Naive thymus-derived CD8-positive, alpha-beta T cell (primary cell): ENCODE measurements around the gene ANXA2. TPM values are rescaled to one million over a fixed set of nuclear protein-coding genes. Genes with fewer than 3 reads are reported as not detected.
A peak's percentile ranks its signal among the peaks of the same experiment; 100 is the strongest.
"Not testable (repeated sequence)": the region's sequence is repeated elsewhere in the genome, so short reads cannot be mapped to it uniquely, and the experiment has no call there.

Experiments used
- ATAC-seq, 2 donors: fragments of 150-1000 bp; cut with Tn5 transposase in 1 of 2; sonication (Bioruptor Pico), chemical (Tn5 transposase) in 1 of 2; 1 replicate in 1 of 2; 2 replicates in 1 of 2; pipeline ENCODE4 v1.10.0; 2021; ENCODE audit warnings: mild to moderate bottlenecking in 2 of 2, moderate library complexity in 2 of 2
- POLR2A ChIA-PET: fragments of 350-600 bp; sonication (Branson Sonifier 250); formaldehyde crosslinking; loops from one replicate; lab custom pipeline; 2021; ENCODE audit warnings: antibody characterized with exemption; lab: Charles Lee
- DNase-seq, 10 donors: peaks; one replicate each; pipeline versions ENCODE4 v3.0.0 to v3.0.0-alpha.2; 2020 to 2022
- H3K27ac Mint-ChIP-seq, 10 donors: one replicate each; pipeline ENCODE4 v1.8.0; 2020 to 2022; ENCODE audit warnings: mild to moderate bottlenecking in 10 of 10, mixed read lengths in 10 of 10, moderate library complexity in 4 of 10, inconsistent platforms in 1 of 10
- H3K27me3 Mint-ChIP-seq, 5 donors: one replicate each; pipeline ENCODE4 v1.8.0; 2021 to 2022; ENCODE audit warnings: mixed read lengths in 5 of 5
- H3K36me3 Mint-ChIP-seq, 3 donors: one replicate each; pipeline ENCODE4 v1.8.0; 2020 to 2022; ENCODE audit warnings: mixed read lengths in 3 of 3, mild to moderate bottlenecking in 2 of 3, inconsistent platforms in 1 of 3
- H3K4me1 Mint-ChIP-seq, 4 donors: one replicate each; pipeline ENCODE4 v1.8.0; 2021 to 2022; ENCODE audit warnings: mixed read lengths in 4 of 4
- H3K4me3 Mint-ChIP-seq, 10 donors: one replicate each; pipeline ENCODE4 v1.8.0; 2020 to 2022; ENCODE audit warnings: mild to moderate bottlenecking in 10 of 10, mixed read lengths in 10 of 10, moderate library complexity in 6 of 10, inconsistent platforms in 1 of 10
- H3K9me3 Mint-ChIP-seq, 9 donors: one replicate each; pipeline ENCODE4 v1.8.0; 2020 to 2022; ENCODE audit warnings: mixed read lengths in 9 of 9, mild to moderate bottlenecking in 3 of 9, inconsistent platforms in 1 of 9, moderate library complexity in 1 of 9
- polyA plus RNA-seq, 3 donors: library from polyadenylated mRNA; unstranded; fragments of 300-500 nt; fragmentation: Illumina TruSeq; gene quantifications; one replicate each; pipeline ENCODE4 v1.2.3, GENCODE V29; 2021
- total RNA-seq, 8 experiments: library from RNA in 2 of 8; stranded (reverse) in 2 of 8; gene quantifications; one replicate each; pipeline ENCODE4 v1.2.3 and lab custom pipeline; 2021 to 2026

The ANXA2 gene
- total and polyA plus RNA-seq, 5 experiments from 2014 or later = 12.2 to 159 (median 19.8) TPM

GRCh38 chr15:60372227-60372626 is 25.6 kb downstream of the ANXA2 start:
- no peak overlapping the region for H3K27ac Mint-ChIP-seq
- peaks cover 0 to 4% (median 0%) of the 10 kb centered on the region in 5 donors for H3K27me3 Mint-ChIP-seq
- H3K36me3 Mint-ChIP-seq = peaks cover 0 to 3% (median 2%) of the 10 kb centered on the region in 3 donors
- ATAC-seq = no peak
- no peaks in the 10 kb centered on the region for H3K9me3 Mint-ChIP-seq
- H3K4me1 Mint-ChIP-seq = no peaks in the 10 kb centered on the region
- POLR2A ChIA-PET = no interaction called here
- no peak overlapping the region for H3K4me3 Mint-ChIP-seq
- DNase-seq = no peak

GRCh38 chr15:60371175-60372051 is 26.4 kb downstream of the ANXA2 start:
- DNase-seq (no peak), ATAC-seq (no peak)
- Mint-ChIP-seq H3K4me1 (no peaks in the 10 kb centered on the region), H3K4me3 (no peak overlapping the region), H3K36me3 (peaks cover 0 to 3% (median 2%) of the 10 kb centered on the region in 3 donors), H3K27ac (no peak overlapping the region), H3K9me3 (no peaks in the 10 kb centered on the region), H3K27me3 (peaks cover 0 to 4% (median 0%) of the 10 kb centered on the region in 5 donors)
- POLR2A ChIA-PET = no interaction called here

- H3K4me1 Mint-ChIP-seq = no peaks in the 10 kb centered on the region
- DNase-seq (no peak), ATAC-seq (no peak)
- POLR2A ChIA-PET = no interaction called here
- no peak overlapping the region for H3K27ac Mint-ChIP-seq
- no peak overlapping the region for H3K4me3 Mint-ChIP-seq
- H3K27me3 Mint-ChIP-seq = peaks cover 0 to 4% (median 0%) of the 10 kb centered on the region in 5 donors
- H3K36me3 Mint-ChIP-seq = peaks cover 0 to 1% (median 0%) of the 10 kb centered on the region in 3 donors
- H3K9me3 Mint-ChIP-seq = no peaks in the 10 kb centered on the region
Measured at GRCh38 chr15:60370869-60371136, 27.0 kb downstream of the ANXA2 start.

GRCh38 chr15:60370105-60370868 is 27.5 kb downstream of the ANXA2 start:
- DNase-seq = no peak
- H3K27ac Mint-ChIP-seq = no peak overlapping the region
- POLR2A ChIA-PET = no interaction called here
- H3K36me3 Mint-ChIP-seq = no peaks in the 10 kb centered on the region
- no peaks in the 10 kb centered on the region for H3K4me1 Mint-ChIP-seq
- peaks cover 0 to 4% (median 0%) of the 10 kb centered on the region in 5 donors for H3K27me3 Mint-ChIP-seq
- H3K4me3 Mint-ChIP-seq = no peak overlapping the region
- no peak for ATAC-seq
- peaks cover 0 to 2% (median 0%) of the 10 kb centered on the region in 9 donors for H3K9me3 Mint-ChIP-seq

GRCh38 chr15:60369696-60370095 is 28.1 kb downstream of the ANXA2 start:
- Mint-ChIP-seq H3K9me3 (peaks cover 0 to 2% (median 0%) of the 10 kb centered on the region in 9 donors), H3K27ac (peak overlapping the region in 2 of 10 donors; percentile 6 to 25), H3K4me1 (no peaks in the 10 kb centered on the region), H3K4me3 (no peak overlapping the region), H3K36me3 (no peaks in the 10 kb centered on the region), H3K27me3 (peaks cover 0 to 4% (median 0%) of the 10 kb centered on the region in 5 donors)
- DNase-seq (no peak), ATAC-seq (no peak)
- POLR2A ChIA-PET = no interaction called here

- Mint-ChIP-seq H3K36me3 (no peaks in the 10 kb centered on the region), H3K27me3 (no peaks in the 10 kb centered on the region), H3K4me3 (no peak overlapping the region), H3K9me3 (peaks cover 0 to 2% (median 0%) of the 10 kb centered on the region in 9 donors), H3K4me1 (peaks cover 0 to 10% (median 2%) of the 10 kb centered on the region in 4 donors), H3K27ac (no peak overlapping the region)
- ATAC-seq = no peak
- no peak for DNase-seq
- POLR2A ChIA-PET = no interaction called here
Measured at GRCh38 chr15:60364612-60364924, 33.2 kb downstream of the ANXA2 start.

- ATAC-seq (no peak), DNase-seq (no peak)
- no peaks in the 10 kb centered on the region for H3K27me3 Mint-ChIP-seq
- H3K4me1 Mint-ChIP-seq = peaks cover 0 to 10% (median 3%) of the 10 kb centered on the region in 4 donors
- H3K36me3 Mint-ChIP-seq = no peaks in the 10 kb centered on the region
- H3K9me3 Mint-ChIP-seq = peaks cover 0 to 2% (median 0%) of the 10 kb centered on the region in 9 donors
- POLR2A ChIA-PET = no interaction called here
- no peak overlapping the region for H3K4me3 Mint-ChIP-seq
- peak overlapping the region in 3 of 10 donors; percentile 36 to 75 (median 54) for H3K27ac Mint-ChIP-seq
Measured at GRCh38 chr15:60363903-60364611, 33.7 kb downstream of the ANXA2 start.

GRCh38 chr15:60363087-60363549 is 34.7 kb downstream of the ANXA2 start:
- peaks cover 0 to 10% (median 3%) of the 10 kb centered on the region in 4 donors for H3K4me1 Mint-ChIP-seq
- POLR2A ChIA-PET = interaction anchor here (0.6 kb wide), 1 partner anchor 216 kb away, joined by 6 read pairs; no protein-coding TSS in a partner anchor
- H3K4me3 Mint-ChIP-seq = no peak overlapping the region

GRCh38 chr15:60362321-60363086 is 35.3 kb downstream of the ANXA2 start:
- POLR2A ChIA-PET = no interaction called here
- Mint-ChIP-seq H3K9me3 (peaks cover 0 to 2% (median 0%) of the 10 kb centered on the region in 9 donors), H3K27ac (peak overlapping the region in 3 of 10 donors; percentile 13 to 48 (median 40)), H3K4me3 (no peak overlapping the region), H3K36me3 (no peaks in the 10 kb centered on the region), H3K4me1 (peaks cover 0 to 10% (median 3%) of the 10 kb centered on the region in 4 donors), H3K27me3 (no peaks in the 10 kb centered on the region)
- DNase-seq = no peak
- no peak for ATAC-seq

More at GRCh38 chr15:60363087-60363549, 34.7 kb downstream of the ANXA2 start:
- DNase-seq (no peak), ATAC-seq (no peak)
- Mint-ChIP-seq H3K9me3 (peaks cover 0 to 2% (median 0%) of the 10 kb centered on the region in 9 donors), H3K27me3 (no peaks in the 10 kb centered on the region), H3K36me3 (no peaks in the 10 kb centered on the region), H3K27ac (peak overlapping the region in 1 of 10 donors; percentile 27)

GRCh38 chr15:60359738-60360137 is 38.0 kb downstream of the ANXA2 start:
- H3K27me3 Mint-ChIP-seq, POLR2A ChIA-PET, H3K4me3 Mint-ChIP-seq, H3K9me3 Mint-ChIP-seq, H3K36me3 Mint-ChIP-seq: not testable (repeated sequence)
- peaks cover 0 to 10% (median 3%) of the 10 kb centered on the region in 4 donors for H3K4me1 Mint-ChIP-seq
- H3K27ac Mint-ChIP-seq = peak overlapping the region in 1 of 10 donors; percentile 51
- ATAC-seq (peak; percentile 63 to 84), DNase-seq (peak; percentile 7 to 71 (median 50))

GRCh38 chr15:60358935-60359682 is 38.7 kb downstream of the ANXA2 start:
- H3K27me3 Mint-ChIP-seq = peaks cover 0 to 7% (median 0%) of the 10 kb centered on the region in 5 donors
- no peak for DNase-seq
- H3K4me1 Mint-ChIP-seq = peaks cover 0 to 10% (median 3%) of the 10 kb centered on the region in 4 donors
- POLR2A ChIA-PET = interaction anchor here (1.0 kb wide), 1 partner anchor 1475 kb away, joined by 4 read pairs; no protein-coding TSS in a partner anchor
- H3K4me3 Mint-ChIP-seq = no peak overlapping the region
- H3K27ac Mint-ChIP-seq = no peak overlapping the region
- peaks cover 0 to 4% (median 2%) of the 10 kb centered on the region in 3 donors for H3K36me3 Mint-ChIP-seq
- H3K9me3 Mint-ChIP-seq = no peaks in the 10 kb centered on the region
- no peak for ATAC-seq
